HEK293 (cell line): ENCODE data around the gene TUBB2A.

ENCODE experiments used
- CTCF ChIA-PET: fragments of 350-600 bp; formaldehyde crosslinking; extraction: SDS; loops from one replicate; lab custom pipeline; 2021; ENCODE audit warnings: antibody characterized with exemption; lab: Yijun Ruan, JAX
- POLR2A ChIA-PET: fragments of 300-600 bp; formaldehyde crosslinking; extraction: SDS; loops from one replicate; lab custom pipeline; 2020; ENCODE audit warnings: antibody characterized with exemption, inconsistent platforms; lab: Yijun Ruan, JAX
- H3K27ac ChIP-seq: fragments of 200-500 bp; sonication (Bioruptor generic); 2 replicates; pipeline ENCODE4 v1.5.1; 2014; ENCODE audit warnings: low read depth, low read length, control low read depth, inconsistent platforms; ENCODE audit errors: extremely low read depth
- H3K36me3 ChIP-seq, 2 experiments: fragments of 200-500 bp in 1 of 2; sonication (Bioruptor generic) in 1 of 2; 1 replicate in 1 of 2; 2 replicates in 1 of 2; pipeline ENCODE4 v1.5.1; 2014 to 2017; ENCODE audit warnings: inconsistent platforms in 2 of 2, low read length in 2 of 2; ENCODE audit not compliant: control insufficient read depth in 2 of 2, insufficient read depth in 1 of 2
- H3K4me1 ChIP-seq: fragments of 200-500 bp; sonication (Bioruptor generic); 2 replicates; pipeline ENCODE4 v1.5.1; 2014; ENCODE audit warnings: mild to moderate bottlenecking, low read length, inconsistent platforms; ENCODE audit not compliant: control insufficient read depth, insufficient read depth
- H3K4me3 ChIP-seq: 2 replicates; pipeline ENCODE4 v1.5.1; 2011; ENCODE audit warnings: low read depth, mild to moderate bottlenecking, control low read depth, low read length, moderate library complexity
- H3K9me3 ChIP-seq: fragments of 200-500 bp; sonication (Bioruptor generic); 2 replicates; pipeline ENCODE4 v1.5.1; 2014; ENCODE audit warnings: low read depth, low read length, inconsistent platforms; ENCODE audit not compliant: control insufficient read depth, insufficient read depth
- ZBTB17 ChIP-seq: fragments of 450-650 bp; formaldehyde crosslinking; IDR thresholded peaks from 2 replicates; pipeline ENCODE4 v1.5.1; 2016; ENCODE audit warnings: missing biosample characterization, missing genetic modification characterization
- ZIC2 ChIP-seq: fragments of 450-650 bp; formaldehyde crosslinking; IDR thresholded peaks from 2 replicates; pipeline ENCODE4 v1.5.1; 2016; ENCODE audit warnings: missing biosample characterization, missing genetic modification characterization
- ZNF155 ChIP-seq: fragments of 450-650 bp; formaldehyde crosslinking; IDR thresholded peaks from 2 replicates; pipeline ENCODE4 v1.5.1; 2016; ENCODE audit warnings: missing biosample characterization, missing genetic modification characterization
- ZNF26 ChIP-seq: fragments of 450-650 bp; formaldehyde crosslinking; IDR thresholded peaks from 2 replicates; pipeline ENCODE4 v1.5.1; 2016; ENCODE audit warnings: missing biosample characterization, missing genetic modification characterization
- ZNF292 ChIP-seq: fragments of 450-650 bp; formaldehyde crosslinking; IDR thresholded peaks from 2 replicates; pipeline ENCODE4 v1.5.1; 2016; ENCODE audit warnings: low read depth, missing biosample characterization, missing genetic modification characterization, borderline replicate concordance
- ZNF311 ChIP-seq: fragments of 450-650 bp; formaldehyde crosslinking; IDR thresholded peaks from 2 replicates; pipeline ENCODE4 v1.5.1; 2017; ENCODE audit warnings: missing biosample characterization, missing genetic modification characterization, borderline replicate concordance
- ZNF37A ChIP-seq: fragments of 450-650 bp; IDR thresholded peaks from 2 replicates; pipeline ENCODE4 v1.5.1; 2018; ENCODE audit warnings: missing biosample characterization, missing genetic modification characterization
- ZNF416 ChIP-seq: fragments of 450-650 bp; formaldehyde crosslinking; IDR thresholded peaks from 2 replicates; pipeline ENCODE4 v1.5.1; 2016; ENCODE audit warnings: missing biosample characterization, missing genetic modification characterization
- ZNF670 ChIP-seq: fragments of 450-650 bp; formaldehyde crosslinking; IDR thresholded peaks from 2 replicates; pipeline ENCODE4 v1.5.1; 2016; ENCODE audit warnings: missing biosample characterization, missing genetic modification characterization, low read depth
- TF ChIP-seq, protein P1 (sequence below): fragments of 450-650 bp; formaldehyde crosslinking; IDR thresholded peaks from 2 replicates; pipeline ENCODE4 v1.5.1; 2016; ENCODE audit warnings: missing biosample characterization, missing genetic modification characterization
- TF ChIP-seq, protein P2 (sequence below): fragments of 450-650 bp; formaldehyde crosslinking; IDR thresholded peaks from 2 replicates; pipeline ENCODE4 v1.5.1; 2017; ENCODE audit warnings: missing biosample characterization, missing genetic modification characterization
- TF ChIP-seq, protein P3 (sequence below): fragments of 450-650 bp; formaldehyde crosslinking; IDR thresholded peaks from 2 replicates; pipeline ENCODE4 v1.5.1; 2016; ENCODE audit warnings: missing biosample characterization, missing genetic modification characterization
- TF ChIP-seq, protein P4 (sequence below): fragments of 450-650 bp; formaldehyde crosslinking; IDR thresholded peaks from 2 replicates; pipeline ENCODE4 v1.5.1; 2016; ENCODE audit warnings: missing biosample characterization, missing genetic modification characterization
- TF ChIP-seq, protein P5 (sequence below): fragments of 450-650 bp; IDR thresholded peaks from 2 replicates; pipeline ENCODE4 v1.5.1; 2018; ENCODE audit warnings: missing biosample characterization, mild to moderate bottlenecking, missing genetic modification characterization

TUBB2A gene

DNA sequence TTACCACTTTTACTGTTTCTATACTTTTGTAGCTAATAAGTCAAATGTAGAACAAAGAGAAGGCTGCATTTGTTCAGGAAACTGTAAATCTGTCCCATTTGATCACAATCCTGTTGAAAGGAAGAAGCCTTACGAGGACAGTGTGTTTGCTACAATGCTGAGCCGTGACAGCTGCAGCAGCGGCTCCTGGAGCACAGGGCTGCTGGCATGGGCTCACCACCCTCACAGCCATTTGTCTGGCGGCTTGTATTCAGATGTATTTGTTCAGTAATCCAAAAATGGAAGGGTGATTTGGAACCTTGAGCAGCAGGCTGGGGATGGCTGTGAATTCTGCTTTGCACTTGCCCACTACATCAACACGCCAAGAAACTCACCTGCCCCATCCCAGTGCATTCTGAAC lies 5.7 kb downstream of the TUBB2A start:
- ChIA-PET CTCF (interaction anchor here (0.6 kb wide), 1 partner anchor 803 kb away, joined by 3 read pairs; no protein-coding TSS in a partner anchor), POLR2A (no interaction called here)
- Histone ChIP-seq H3K4me1 (no peaks in the 10 kb centered on the region), H3K36me3 (peaks cover 10 to 38% of the 10 kb centered on the region in 2 experiments), H3K4me3 (no peak overlapping the region), H3K27ac (no peak overlapping the region), H3K9me3 (no peaks in the 10 kb centered on the region)
- no peak for TF ChIP-seq ZNF292 (tag by site-specific recombination)
- TF ChIP-seq, protein P1, sequence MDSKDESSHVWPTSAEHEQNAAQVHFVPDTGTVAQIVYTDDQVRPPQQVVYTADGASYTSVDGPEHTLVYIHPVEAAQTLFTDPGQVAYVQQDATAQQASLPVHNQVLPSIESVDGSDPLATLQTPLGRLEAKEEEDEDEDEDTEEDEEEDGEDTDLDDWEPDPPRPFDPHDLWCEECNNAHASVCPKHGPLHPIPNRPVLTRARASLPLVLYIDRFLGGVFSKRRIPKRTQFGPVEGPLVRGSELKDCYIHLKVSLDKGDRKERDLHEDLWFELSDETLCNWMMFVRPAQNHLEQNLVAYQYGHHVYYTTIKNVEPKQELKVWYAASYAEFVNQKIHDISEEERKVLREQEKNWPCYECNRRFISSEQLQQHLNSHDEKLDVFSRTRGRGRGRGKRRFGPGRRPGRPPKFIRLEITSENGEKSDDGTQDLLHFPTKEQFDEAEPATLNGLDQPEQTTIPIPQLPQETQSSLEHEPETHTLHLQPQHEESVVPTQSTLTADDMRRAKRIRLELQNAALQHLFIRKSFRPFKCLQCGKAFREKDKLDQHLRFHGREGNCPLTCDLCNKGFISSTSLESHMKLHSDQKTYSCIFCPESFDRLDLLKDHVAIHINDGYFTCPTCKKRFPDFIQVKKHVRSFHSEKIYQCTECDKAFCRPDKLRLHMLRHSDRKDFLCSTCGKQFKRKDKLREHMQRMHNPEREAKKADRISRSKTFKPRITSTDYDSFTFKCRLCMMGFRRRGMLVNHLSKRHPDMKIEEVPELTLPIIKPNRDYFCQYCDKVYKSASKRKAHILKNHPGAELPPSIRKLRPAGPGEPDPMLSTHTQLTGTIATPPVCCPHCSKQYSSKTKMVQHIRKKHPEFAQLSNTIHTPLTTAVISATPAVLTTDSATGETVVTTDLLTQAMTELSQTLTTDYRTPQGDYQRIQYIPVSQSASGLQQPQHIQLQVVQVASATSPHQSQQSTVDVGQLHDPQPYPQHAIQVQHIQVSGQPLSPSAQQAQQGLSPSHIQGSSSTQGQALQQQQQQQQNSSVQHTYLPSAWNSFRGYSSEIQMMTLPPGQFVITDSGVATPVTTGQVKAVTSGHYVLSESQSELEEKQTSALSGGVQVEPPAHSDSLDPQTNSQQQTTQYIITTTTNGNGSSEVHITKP (tag by site-specific recombination) = peak; percentile 76

DNA sequence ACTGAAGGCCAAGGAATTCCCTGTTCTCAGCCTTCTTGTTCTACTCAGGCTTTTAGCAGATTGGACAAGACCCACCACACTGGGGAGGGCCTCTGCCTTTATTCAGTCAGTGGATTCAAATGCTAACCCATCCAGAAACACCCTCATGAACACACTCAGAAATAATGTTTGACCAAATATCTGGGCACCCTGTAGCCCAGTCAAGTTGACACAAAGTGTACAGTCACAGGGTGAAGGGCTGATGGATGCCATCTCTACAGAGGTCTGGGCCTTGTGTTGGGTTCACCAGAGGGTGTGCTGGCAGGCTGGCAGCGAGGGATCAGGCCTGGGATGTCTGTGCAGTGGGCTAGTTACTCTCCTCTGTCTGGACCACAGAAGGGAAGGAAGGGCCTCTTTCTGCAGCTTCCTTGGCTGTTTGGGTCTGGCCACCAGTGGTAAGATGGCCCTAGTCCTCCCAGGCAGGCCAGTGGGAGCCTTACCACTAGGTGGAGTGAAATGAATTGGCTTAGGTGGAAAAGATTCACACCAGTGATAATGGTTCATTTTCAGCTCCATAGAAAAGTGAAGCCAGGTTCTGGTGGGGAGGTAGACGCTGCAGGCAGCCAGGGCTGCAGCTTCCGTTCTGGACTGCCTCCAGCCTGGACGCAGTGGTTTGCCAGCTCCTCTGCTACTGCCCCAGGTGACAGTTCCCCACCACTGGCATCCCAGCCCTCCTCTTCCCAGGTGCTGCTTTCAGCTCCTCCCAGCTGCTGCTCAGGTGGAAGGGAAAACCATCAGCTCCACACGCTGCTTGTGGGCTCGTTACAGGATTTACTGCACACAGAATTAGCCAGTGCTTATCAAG lies 9.2 kb downstream of the TUBB2A start:
- ChIA-PET POLR2A (interaction anchor here (0.5 to 1.1 kb wide), 2 partner anchors 9 to 37 kb away, joined by 4 read pairs; partner anchors contain the start of gene TUBB2A), CTCF (interaction anchor here (0.8 to 1.6 kb wide), 4 partner anchors 21 to 109 kb away, joined by 3 to 4 read pairs (median 3); no protein-coding TSS in a partner anchor)
- H3K36me3 ChIP-seq = peaks cover 11 to 26% of the 10 kb centered on the region in 2 experiments
- no peaks in the 10 kb centered on the region for H3K4me1 ChIP-seq
- H3K4me3 ChIP-seq = no peak overlapping the region
- TF ChIP-seq ZBTB17 (tag by site-specific recombination) = no peak
- peak; percentile 100 for TF ChIP-seq ZNF416
- H3K9me3 ChIP-seq = no peaks in the 10 kb centered on the region
- H3K27ac ChIP-seq = no peak overlapping the region

- ChIA-PET CTCF (no interaction called here), POLR2A (no interaction called here)
- no peak overlapping the region for H3K4me3 ChIP-seq
- no peaks in the 10 kb centered on the region for H3K9me3 ChIP-seq
- H3K27ac ChIP-seq = no peak overlapping the region
- H3K36me3 ChIP-seq = peaks cover 14 to 38% of the 10 kb centered on the region in 2 experiments; a peak in 2 of 3 replicates
- no peaks in the 10 kb centered on the region for H3K4me1 ChIP-seq
- TF ChIP-seq ZIC2 = no peak
- TF ChIP-seq, protein P2, sequence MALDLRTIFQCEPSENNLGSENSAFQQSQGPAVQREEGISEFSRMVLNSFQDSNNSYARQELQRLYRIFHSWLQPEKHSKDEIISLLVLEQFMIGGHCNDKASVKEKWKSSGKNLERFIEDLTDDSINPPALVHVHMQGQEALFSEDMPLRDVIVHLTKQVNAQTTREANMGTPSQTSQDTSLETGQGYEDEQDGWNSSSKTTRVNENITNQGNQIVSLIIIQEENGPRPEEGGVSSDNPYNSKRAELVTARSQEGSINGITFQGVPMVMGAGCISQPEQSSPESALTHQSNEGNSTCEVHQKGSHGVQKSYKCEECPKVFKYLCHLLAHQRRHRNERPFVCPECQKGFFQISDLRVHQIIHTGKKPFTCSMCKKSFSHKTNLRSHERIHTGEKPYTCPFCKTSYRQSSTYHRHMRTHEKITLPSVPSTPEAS = no peak
- no peak for TF ChIP-seq ZNF670 (tag by site-specific recombination)
- TF ChIP-seq, protein P3, sequence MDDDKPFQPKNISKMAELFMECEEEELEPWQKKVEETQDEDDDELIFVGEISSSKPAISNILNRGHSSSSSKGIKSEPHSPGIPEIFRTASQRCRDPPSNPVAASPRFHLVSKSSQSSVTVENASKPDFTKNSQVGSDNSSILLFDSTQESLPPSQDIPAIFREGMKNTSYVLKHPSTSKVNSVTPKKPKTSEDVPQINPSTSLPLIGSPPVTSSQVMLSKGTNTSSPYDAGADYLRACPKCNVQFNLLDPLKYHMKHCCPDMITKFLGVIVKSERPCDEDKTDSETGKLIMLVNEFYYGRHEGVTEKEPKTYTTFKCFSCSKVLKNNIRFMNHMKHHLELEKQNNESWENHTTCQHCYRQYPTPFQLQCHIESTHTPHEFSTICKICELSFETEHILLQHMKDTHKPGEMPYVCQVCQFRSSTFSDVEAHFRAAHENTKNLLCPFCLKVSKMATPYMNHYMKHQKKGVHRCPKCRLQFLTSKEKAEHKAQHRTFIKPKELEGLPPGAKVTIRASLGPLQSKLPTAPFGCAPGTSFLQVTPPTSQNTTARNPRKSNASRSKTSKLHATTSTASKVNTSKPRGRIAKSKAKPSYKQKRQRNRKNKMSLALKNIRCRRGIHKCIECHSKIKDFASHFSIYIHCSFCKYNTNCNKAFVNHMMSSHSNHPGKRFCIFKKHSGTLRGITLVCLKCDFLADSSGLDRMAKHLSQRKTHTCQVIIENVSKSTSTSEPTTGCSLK = no peak
- no peak for TF ChIP-seq ZNF155 (tag by site-specific recombination)
- TF ChIP-seq ZNF37A (tag by site-specific recombination) = no peak
- TF ChIP-seq, protein P4, sequence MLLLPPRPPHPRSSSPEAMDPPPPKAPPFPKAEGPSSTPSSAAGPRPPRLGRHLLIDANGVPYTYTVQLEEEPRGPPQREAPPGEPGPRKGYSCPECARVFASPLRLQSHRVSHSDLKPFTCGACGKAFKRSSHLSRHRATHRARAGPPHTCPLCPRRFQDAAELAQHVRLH (tag by site-specific recombination) = no peak
- TF ChIP-seq ZNF311 (tag by site-specific recombination) = no peak
- TF ChIP-seq, protein P5, sequence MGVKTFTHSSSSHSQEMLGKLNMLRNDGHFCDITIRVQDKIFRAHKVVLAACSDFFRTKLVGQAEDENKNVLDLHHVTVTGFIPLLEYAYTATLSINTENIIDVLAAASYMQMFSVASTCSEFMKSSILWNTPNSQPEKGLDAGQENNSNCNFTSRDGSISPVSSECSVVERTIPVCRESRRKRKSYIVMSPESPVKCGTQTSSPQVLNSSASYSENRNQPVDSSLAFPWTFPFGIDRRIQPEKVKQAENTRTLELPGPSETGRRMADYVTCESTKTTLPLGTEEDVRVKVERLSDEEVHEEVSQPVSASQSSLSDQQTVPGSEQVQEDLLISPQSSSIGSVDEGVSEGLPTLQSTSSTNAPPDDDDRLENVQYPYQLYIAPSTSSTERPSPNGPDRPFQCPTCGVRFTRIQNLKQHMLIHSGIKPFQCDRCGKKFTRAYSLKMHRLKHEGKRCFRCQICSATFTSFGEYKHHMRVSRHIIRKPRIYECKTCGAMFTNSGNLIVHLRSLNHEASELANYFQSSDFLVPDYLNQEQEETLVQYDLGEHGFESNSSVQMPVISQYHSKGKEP (tag by site-specific recombination) = no peak
- TF ChIP-seq ZNF26 (tag by site-specific recombination) = no peak
- TF ChIP-seq, all 188 proteins: peak for 0
These were observed 12.8 kb downstream of the TUBB2A start for GRCh38 chr6:3144571-3144970.
